ENCODE data around the gene HNMT. TPM values are rescaled to one million over a fixed set of nuclear protein-coding genes. Genes with fewer than 3 reads are reported as not detected.

The HNMT gene
- total RNA-seq, 5 donors from 2014 or later (not counting 1 experiment from before 2014, with no cell fraction given) = 0.15 to 0.39 (median 0.22) TPM; not detected in 2

GRCh38 chr2:137938204-137938603 lies 26.1 kb upstream of the HNMT start:
- ChIA-PET CTCF (no interaction called here), POLR2A (no interaction called here)
- 77% methylated on average over 2 of the region's 4 CpGs for WGBS (ENCODE audit: insufficient coverage)
- Histone ChIP-seq H3K9me3 (no peaks in the 10 kb centered on the region), H3K27ac (ENCODE audit: low read length) (no peak overlapping the region), H3K27me3 (replicated peaks in 1 of 2; ENCODE audit: control insufficient read depth in 2 of 2, extremely low read depth in 1 of 2, insufficient read depth in 2 of 2, low read length in 1 of 2) (no peaks in the 10 kb centered on the region), H3K4me3 (ENCODE audit: control insufficient read depth in 1 of 2, extremely low read depth in 1 of 2, low read length in 1 of 2) (no peak overlapping the region), H3K36me3 (ENCODE audit: control insufficient read depth in 2 of 2, extremely low read depth in 1 of 2, insufficient read depth in 1 of 2, low read length in 1 of 2) (no peaks in the 10 kb centered on the region), H3K4me1 (ENCODE audit: control insufficient read depth in 1 of 2, extremely low read depth in 1 of 2, insufficient read depth in 2 of 2, low read length in 2 of 2) (no peaks in the 10 kb centered on the region)
- DNase-seq (no peak), ATAC-seq (replicated peaks in 1 of 4) (no peak)
- Mint-ChIP-seq H3K9me3 (peaks cover 0 to 4% (median 0%) of the 10 kb centered on the region in 3 donors), H3K36me3 (no peaks in the 10 kb centered on the region), H3K27ac (no peak overlapping the region), H3K4me3 (no peak overlapping the region), H3K4me1 (no peaks in the 10 kb centered on the region), H3K27me3 (no peaks in the 10 kb centered on the region)

- DNase-seq = no peak
- Mint-ChIP-seq H3K27me3 (no peaks in the 10 kb centered on the region), H3K9me3 (peaks cover 0 to 4% (median 0%) of the 10 kb centered on the region in 3 donors), H3K27ac (no peak overlapping the region), H3K4me3 (no peak overlapping the region), H3K4me1 (no peaks in the 10 kb centered on the region), H3K36me3 (no peaks in the 10 kb centered on the region)
- Histone ChIP-seq H3K4me1 (ENCODE audit: control insufficient read depth in 1 of 2, extremely low read depth in 1 of 2, insufficient read depth in 2 of 2, low read length in 2 of 2) (no peaks in the 10 kb centered on the region), H3K36me3 (ENCODE audit: control insufficient read depth in 2 of 2, extremely low read depth in 1 of 2, insufficient read depth in 1 of 2, low read length in 1 of 2) (no peaks in the 10 kb centered on the region), H3K27me3 (replicated peaks in 1 of 2; ENCODE audit: control insufficient read depth in 2 of 2, extremely low read depth in 1 of 2, insufficient read depth in 2 of 2, low read length in 1 of 2) (no peaks in the 10 kb centered on the region), H3K9me3 (no peaks in the 10 kb centered on the region), H3K27ac (ENCODE audit: low read length) (no peak overlapping the region), H3K4me3 (ENCODE audit: control insufficient read depth in 1 of 2, extremely low read depth in 1 of 2, low read length in 1 of 2) (no peak overlapping the region)
- ChIA-PET POLR2A (no interaction called here), CTCF (interaction anchor here in 1 of 2 donors (0.6 kb wide), 1 partner anchor 853 kb away, joined by 3 read pairs; no protein-coding TSS in a partner anchor)
- no peak for ATAC-seq (replicated peaks in 1 of 4)
- 38% methylated on average over 1 of the region's 1 CpG for WGBS (ENCODE audit: insufficient coverage)
These were observed 25.2 kb upstream of the HNMT start for GRCh38 chr2:137939026-137939425.

- Histone ChIP-seq H3K9me3 (no peaks in the 10 kb centered on the region), H3K4me1 (ENCODE audit: control insufficient read depth in 1 of 2, extremely low read depth in 1 of 2, insufficient read depth in 2 of 2, low read length in 2 of 2) (no peaks in the 10 kb centered on the region), H3K27me3 (replicated peaks in 1 of 2; ENCODE audit: control insufficient read depth in 2 of 2, extremely low read depth in 1 of 2, insufficient read depth in 2 of 2, low read length in 1 of 2) (no peaks in the 10 kb centered on the region), H3K27ac (ENCODE audit: low read length) (no peak overlapping the region), H3K4me3 (ENCODE audit: control insufficient read depth in 1 of 2, extremely low read depth in 1 of 2, low read length in 1 of 2) (no peak overlapping the region), H3K36me3 (ENCODE audit: control insufficient read depth in 2 of 2, extremely low read depth in 1 of 2, insufficient read depth in 1 of 2, low read length in 1 of 2) (no peaks in the 10 kb centered on the region)
- CTCF ChIA-PET = interaction anchor here in 1 of 2 donors (0.6 kb wide), 1 partner anchor 887 kb away, joined by 3 read pairs; no protein-coding TSS in a partner anchor
- no peak for ATAC-seq (replicated peaks in 1 of 4)
- Mint-ChIP-seq H3K27ac (no peak overlapping the region), H3K4me1 (no peaks in the 10 kb centered on the region), H3K36me3 (no peaks in the 10 kb centered on the region), H3K4me3 (no peak overlapping the region), H3K27me3 (no peaks in the 10 kb centered on the region), H3K9me3 (peaks cover 0 to 3% (median 0%) of the 10 kb centered on the region in 3 donors)
- 40% methylated on average over 1 of the region's 4 CpGs for WGBS (ENCODE audit: insufficient coverage)
- DNase-seq = no peak
- POLR2A ChIA-PET = no interaction called here
These were observed 24.1 kb upstream of the HNMT start for GRCh38 chr2:137940154-137940553.

GRCh38 chr2:137942037-137942832 lies 22.0 kb upstream of the HNMT start:
- no peak overlapping the region for H3K27ac ChIP-seq (ENCODE audit: low read length)
- no peaks in the 10 kb centered on the region for H3K4me1 Mint-ChIP-seq
- DNase-seq (no peak), ATAC-seq (replicated peaks in 1 of 4) (no peak)
- no peak overlapping the region for H3K4me3 Mint-ChIP-seq
- no peaks in the 10 kb centered on the region for H3K4me1 ChIP-seq (ENCODE audit: control insufficient read depth in 1 of 2, extremely low read depth in 1 of 2, insufficient read depth in 2 of 2, low read length in 2 of 2)
- H3K36me3 Mint-ChIP-seq = no peaks in the 10 kb centered on the region
- ChIA-PET POLR2A (no interaction called here), CTCF (interaction anchor here in 1 of 2 donors (0.6 to 1.0 kb wide), 2 partner anchors 17 to 883 kb away, joined by 5 read pairs; no protein-coding TSS in a partner anchor)
- H3K27me3 ChIP-seq (replicated peaks in 1 of 2; ENCODE audit: control insufficient read depth in 2 of 2, extremely low read depth in 1 of 2, insufficient read depth in 2 of 2, low read length in 1 of 2) = no peaks in the 10 kb centered on the region
- H3K4me3 ChIP-seq (ENCODE audit: control insufficient read depth in 1 of 2, extremely low read depth in 1 of 2, low read length in 1 of 2) = no peak overlapping the region
- 50% methylated on average over 1 of the region's 3 CpGs for WGBS (ENCODE audit: insufficient coverage)
- no peaks in the 10 kb centered on the region for H3K27me3 Mint-ChIP-seq
- no peaks in the 10 kb centered on the region for H3K36me3 ChIP-seq (ENCODE audit: control insufficient read depth in 2 of 2, extremely low read depth in 1 of 2, insufficient read depth in 1 of 2, low read length in 1 of 2)
- H3K27ac Mint-ChIP-seq = no peak overlapping the region
- no peaks in the 10 kb centered on the region for H3K9me3 ChIP-seq
- H3K9me3 Mint-ChIP-seq = no peaks in the 10 kb centered on the region

- Histone ChIP-seq H3K27me3 (replicated peaks in 1 of 2; ENCODE audit: control insufficient read depth in 2 of 2, extremely low read depth in 1 of 2, insufficient read depth in 2 of 2, low read length in 1 of 2) (no peaks in the 10 kb centered on the region), H3K4me3 (ENCODE audit: control insufficient read depth in 1 of 2, extremely low read depth in 1 of 2, low read length in 1 of 2) (no peak overlapping the region), H3K4me1 (ENCODE audit: control insufficient read depth in 1 of 2, extremely low read depth in 1 of 2, insufficient read depth in 2 of 2, low read length in 2 of 2) (no peaks in the 10 kb centered on the region), H3K36me3 (ENCODE audit: control insufficient read depth in 2 of 2, extremely low read depth in 1 of 2, insufficient read depth in 1 of 2, low read length in 1 of 2) (no peaks in the 10 kb centered on the region), H3K9me3 (no peaks in the 10 kb centered on the region), H3K27ac (ENCODE audit: low read length) (no peak overlapping the region)
- Mint-ChIP-seq H3K4me3 (no peak overlapping the region), H3K9me3 (no peaks in the 10 kb centered on the region), H3K27me3 (no peaks in the 10 kb centered on the region), H3K36me3 (no peaks in the 10 kb centered on the region), H3K4me1 (no peaks in the 10 kb centered on the region), H3K27ac (no peak overlapping the region)
- ChIA-PET POLR2A (no interaction called here), CTCF (interaction anchor here in 1 of 2 donors (0.6 to 1.0 kb wide), 2 partner anchors 16 to 882 kb away, joined by 5 read pairs; no protein-coding TSS in a partner anchor)
- ATAC-seq (replicated peaks in 1 of 4) = no peak
- no peak for DNase-seq
- 70% methylated on average over 3 of the region's 6 CpGs for WGBS (ENCODE audit: insufficient coverage)
These were observed 21.2 kb upstream of the HNMT start for GRCh38 chr2:137942833-137943677.

GRCh38 chr2:137943678-137944347 lies 20.5 kb upstream of the HNMT start:
- no peak overlapping the region for H3K27ac Mint-ChIP-seq
- POLR2A ChIA-PET = no interaction called here
- WGBS (ENCODE audit: insufficient coverage) = no CpG with 5 or more reads among the region's 2 CpGs
- H3K4me3 Mint-ChIP-seq = no peak overlapping the region
- Histone ChIP-seq H3K4me3 (ENCODE audit: control insufficient read depth in 1 of 2, extremely low read depth in 1 of 2, low read length in 1 of 2) (no peak overlapping the region), H3K27me3 (replicated peaks in 1 of 2; ENCODE audit: control insufficient read depth in 2 of 2, extremely low read depth in 1 of 2, insufficient read depth in 2 of 2, low read length in 1 of 2) (no peaks in the 10 kb centered on the region), H3K4me1 (ENCODE audit: control insufficient read depth in 1 of 2, extremely low read depth in 1 of 2, insufficient read depth in 2 of 2, low read length in 2 of 2) (no peaks in the 10 kb centered on the region), H3K27ac (ENCODE audit: low read length) (no peak overlapping the region), H3K36me3 (ENCODE audit: control insufficient read depth in 2 of 2, extremely low read depth in 1 of 2, insufficient read depth in 1 of 2, low read length in 1 of 2) (no peaks in the 10 kb centered on the region), H3K9me3 (no peaks in the 10 kb centered on the region)
- no peaks in the 10 kb centered on the region for H3K36me3 Mint-ChIP-seq
- no peaks in the 10 kb centered on the region for H3K9me3 Mint-ChIP-seq
- H3K4me1 Mint-ChIP-seq = no peaks in the 10 kb centered on the region
- no peaks in the 10 kb centered on the region for H3K27me3 Mint-ChIP-seq
- ATAC-seq (replicated peaks in 1 of 4) (no peak), DNase-seq (no peak)
- CTCF ChIA-PET = interaction anchor here in 1 of 2 donors (1.0 kb wide), 1 partner anchor 32 kb away, joined by 3 read pairs; no protein-coding TSS in a partner anchor

Measured in T-cell (primary cell).